GM23338 (cell line): ENCODE data around the gene TARBP1.

Experiments
- CTCF ChIP-seq, 2 experiments: fragments of 200-600 bp in 1 of 2; sonication (generic) in 1 of 2; conservative IDR thresholded peaks; 2 replicates each; pipeline versions ENCODE4 v1.5.1 to v1.6.1; 2016 to 2017; ENCODE audit warnings: antibody characterized with exemption in 2 of 2, low read depth in 2 of 2, mild to moderate bottlenecking in 2 of 2, moderate library complexity in 1 of 2
- EZH2phosphoT487 ChIP-seq: fragments of 200-600 bp; sonication (generic); IDR thresholded peaks from one replicate; pipeline ENCODE4 v1.8.1; 2018; ENCODE audit warnings: antibody characterized with exemption; ENCODE audit not compliant: unreplicated experiment

GRCh38 chr1:234427950-234428646 is 50.9 kb downstream of the TARBP1 start:
- TF ChIP-seq CTCF (conservative IDR thresholded peaks at IDR 0.05; ENCODE audit: low read depth in 2 of 2) (no peak), EZH2phosphoT487 (no peak)
